BLaER1 treated with 17β-estradiol and CSF1 and Interleukin-3, amounts not matched to agents 10 nM and 100 nM (cell line): ENCODE results near the gene COL2A1.

ENCODE experiments used
- H3K27ac ChIP-seq, 11 experiments: shearing (Covaris generic); formaldehyde crosslinking; 2 replicates each; pipeline ENCODE4 v1.8.1; 2022
- H3K27me3 ChIP-seq, 11 experiments: shearing (Covaris generic); formaldehyde crosslinking; 2 replicates each; pipeline ENCODE4 v1.8.1; 2022
- H3K36me3 ChIP-seq, 11 experiments: shearing (Covaris generic); formaldehyde crosslinking; 2 replicates each; pipeline ENCODE4 v1.8.1; 2022
- H3K4me1 ChIP-seq, 10 experiments: shearing (Covaris generic); formaldehyde crosslinking; 2 replicates each; pipeline ENCODE4 v1.8.1; 2022
- H3K4me2 ChIP-seq, 11 experiments: shearing (Covaris generic); formaldehyde crosslinking; 2 replicates each; pipeline ENCODE4 v1.8.1; 2022
- H3K4me3 ChIP-seq, 10 experiments: shearing (Covaris generic); formaldehyde crosslinking; 2 replicates each; pipeline ENCODE4 v1.8.1; 2022
- H3K9ac ChIP-seq, 11 experiments: shearing (Covaris generic); formaldehyde crosslinking; 2 replicates each; pipeline ENCODE4 v1.8.1; 2022
- H3K9me3 ChIP-seq, 11 experiments: shearing (Covaris generic); formaldehyde crosslinking; replicated peaks in 1 of 11; 2 replicates each; pipeline ENCODE4 v1.8.1; 2022
- H4K20me1 ChIP-seq, 11 experiments: shearing (Covaris generic); formaldehyde crosslinking; 2 replicates each; pipeline ENCODE4 v1.8.1; 2022
- Cebpa-rat ChIP-seq, 11 experiments: shearing (Covaris generic); IDR thresholded peaks; 2 replicates each; pipeline ENCODE4 v1.8.1; 2022

COL2A1 gene

DNA sequence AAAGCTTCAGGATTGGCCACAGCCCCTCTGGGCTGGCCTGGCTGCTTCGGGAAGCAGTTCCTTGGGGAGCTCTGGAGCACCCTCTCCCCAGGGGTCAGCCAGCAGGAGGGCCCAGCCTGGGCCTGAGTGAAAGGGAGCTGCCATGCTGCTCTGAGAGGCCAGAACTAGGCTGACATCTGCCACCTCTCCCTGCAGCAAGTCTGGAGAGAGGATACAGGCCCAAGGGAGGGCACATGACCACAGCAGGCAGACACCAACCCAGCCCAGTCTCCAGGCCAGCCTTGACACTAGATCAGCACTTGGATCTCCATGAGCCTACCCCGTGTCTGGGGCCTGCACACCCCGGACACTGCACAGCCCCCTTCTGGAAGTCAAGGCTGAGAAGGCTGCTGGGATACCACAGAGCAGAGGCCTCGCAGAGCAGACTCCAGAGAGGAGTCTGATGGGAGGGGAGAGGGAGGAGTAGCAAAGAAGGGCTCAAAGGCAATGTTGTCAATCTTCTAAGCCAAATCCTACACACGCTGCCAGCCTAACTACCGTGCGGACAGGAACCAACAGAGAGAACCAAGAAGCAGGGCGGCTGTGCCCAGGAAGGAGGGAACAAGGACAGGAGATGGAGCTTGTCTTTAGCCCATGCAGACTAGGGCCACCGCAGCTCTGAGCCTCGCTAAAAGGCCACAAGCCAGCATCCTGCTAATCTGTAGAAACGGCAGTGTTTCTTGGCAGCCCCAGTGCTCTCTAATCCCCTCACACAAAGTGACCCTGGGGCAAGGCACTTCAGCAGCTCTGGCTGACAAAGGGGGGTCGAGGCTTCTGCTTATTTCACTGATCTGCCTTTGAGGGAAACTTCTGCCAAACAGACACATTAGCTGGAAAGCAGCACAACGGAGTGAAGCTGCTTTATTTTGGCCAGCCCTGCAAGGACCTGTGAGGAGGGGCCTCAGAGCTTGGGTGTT is 12.9 kb downstream of the COL2A1 start:
- Histone ChIP-seq H4K20me1 (peaks cover 0 to 12% (median 0%) of the 10 kb centered on the region in 11 experiments; a peak in 1 of 22 replicates), H3K4me1 (peaks cover 21 to 78% (median 58%) of the 10 kb centered on the region in 10 experiments), H3K4me2 (peak overlapping the region; percentile 15 to 86 (median 75); a peak in 21 of 22 replicates), H3K9me3 (peaks cover 0 to 9% (median 0%) of the 10 kb centered on the region in 11 experiments; a peak in 2 of 22 replicates), H3K36me3 (no peaks in the 10 kb centered on the region), H3K9ac (peak overlapping the region in 6 of 11 experiments; percentile 1 to 41 (median 20); a peak in 2 of 22 replicates), H3K4me3 (no peak overlapping the region; a peak in 1 of 20 replicates), H3K27ac (peak overlapping the region in 8 of 11 experiments; percentile 39 to 71 (median 64); a peak in 12 of 22 replicates), H3K27me3 (peaks cover 0 to 6% (median 0%) of the 10 kb centered on the region in 11 experiments; a peak in 2 of 22 replicates)
- TF ChIP-seq Cebpa-rat (IDR thresholded peaks at IDR 0.05) = no peak

GRCh38 chr12:47990351-47991105 is 13.7 kb downstream of the COL2A1 start:
- Histone ChIP-seq H3K9me3 (peaks cover 0 to 9% (median 0%) of the 10 kb centered on the region in 11 experiments; a peak in 2 of 22 replicates), H3K9ac (peak overlapping the region in 6 of 11 experiments; percentile 1 to 45 (median 26); a peak in 8 of 22 replicates), H3K27ac (peak overlapping the region in 8 of 11 experiments; percentile 39 to 71 (median 64); a peak in 16 of 22 replicates), H3K4me1 (peaks cover 21 to 78% (median 57%) of the 10 kb centered on the region in 10 experiments), H4K20me1 (peaks cover 0 to 12% (median 0%) of the 10 kb centered on the region in 11 experiments; a peak in 1 of 22 replicates), H3K4me3 (no peak overlapping the region; a peak in 1 of 20 replicates), H3K27me3 (peaks cover 0 to 6% (median 0%) of the 10 kb centered on the region in 11 experiments; a peak in 2 of 22 replicates), H3K36me3 (no peaks in the 10 kb centered on the region), H3K4me2 (peak overlapping the region; percentile 31 to 86 (median 75))
- peak in 1 of 11 experiments; percentile 65; a peak in 1 of 22 replicates for TF ChIP-seq Cebpa-rat (IDR thresholded peaks at IDR 0.05)

DNA sequence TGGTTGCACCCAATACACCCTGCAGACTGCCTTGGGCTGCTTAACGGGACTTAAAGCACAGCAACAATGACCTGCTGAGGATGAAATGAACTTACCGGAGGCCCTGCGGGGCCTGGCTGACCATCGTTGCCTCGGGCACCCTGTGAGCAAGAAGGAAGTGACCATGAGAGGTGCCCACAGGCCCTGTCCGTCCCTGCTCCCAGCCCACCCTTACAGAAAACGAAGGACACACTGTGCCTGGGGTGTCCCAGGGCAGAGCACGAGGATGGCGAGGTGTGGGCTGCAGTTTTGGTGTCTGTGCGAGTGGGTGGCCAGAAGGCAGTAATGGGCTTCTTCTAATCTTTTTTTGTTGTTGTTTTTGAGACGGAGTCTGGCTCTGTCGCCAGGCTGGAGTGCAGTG is 14.6 kb downstream of the COL2A1 start:
- Histone ChIP-seq H3K36me3 (no peaks in the 10 kb centered on the region), H3K4me1 (peaks cover 21 to 72% (median 56%) of the 10 kb centered on the region in 10 experiments), H3K9me3 (peaks cover 0 to 4% (median 0%) of the 10 kb centered on the region in 11 experiments; a peak in 2 of 22 replicates), H3K4me3 (no peak overlapping the region), H3K27me3 (peaks cover 0 to 6% (median 0%) of the 10 kb centered on the region in 11 experiments; a peak in 1 of 22 replicates), H3K9ac (peak overlapping the region in 4 of 11 experiments; percentile 26 to 45 (median 38); a peak in 6 of 22 replicates), H3K27ac (peak overlapping the region in 8 of 11 experiments; percentile 39 to 71 (median 64); a peak in 16 of 22 replicates), H4K20me1 (peaks cover 0 to 12% (median 0%) of the 10 kb centered on the region in 11 experiments; a peak in 1 of 22 replicates), H3K4me2 (peak overlapping the region; percentile 31 to 86 (median 75))
- TF ChIP-seq Cebpa-rat (IDR thresholded peaks at IDR 0.05) = no peak

DNA sequence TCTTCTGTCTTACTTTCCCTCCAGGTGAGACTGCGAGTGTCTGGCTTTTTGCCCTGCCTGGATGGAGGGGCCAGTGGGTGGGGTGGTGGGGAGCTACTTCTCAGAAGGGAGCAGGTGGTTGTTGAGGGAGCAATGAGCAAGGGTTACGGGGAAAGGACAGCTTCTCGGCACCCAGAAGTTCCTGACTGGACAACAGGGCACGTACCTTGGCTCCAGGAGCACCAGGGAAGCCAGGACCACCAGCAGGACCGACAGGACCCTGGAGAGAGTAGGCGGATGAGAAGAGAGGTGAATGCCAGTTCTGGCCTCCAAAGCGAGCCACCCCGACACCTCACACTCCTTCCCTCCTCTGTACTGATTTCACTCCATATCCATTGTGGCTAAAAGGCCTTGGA is 15.3 kb downstream of the COL2A1 start:
- no peak for TF ChIP-seq Cebpa-rat (IDR thresholded peaks at IDR 0.05)
- Histone ChIP-seq H3K4me1 (peaks cover 21 to 74% (median 62%) of the 10 kb centered on the region in 10 experiments), H3K27ac (peak overlapping the region in 3 of 11 experiments; percentile 58 to 68 (median 64); a peak in 1 of 22 replicates), H4K20me1 (peaks cover 0 to 12% (median 0%) of the 10 kb centered on the region in 11 experiments; a peak in 1 of 22 replicates), H3K9me3 (no peaks in the 10 kb centered on the region), H3K4me2 (peak overlapping the region in 9 of 11 experiments; percentile 63 to 86 (median 77); a peak in 16 of 22 replicates), H3K4me3 (no peak overlapping the region), H3K36me3 (no peaks in the 10 kb centered on the region), H3K27me3 (0 out of 22 replicates have a peak, but pooled peaks cover 0 to 6% (median 0%) of the 10 kb centered on the region in 11 experiments), H3K9ac (no peak overlapping the region)

DNA sequence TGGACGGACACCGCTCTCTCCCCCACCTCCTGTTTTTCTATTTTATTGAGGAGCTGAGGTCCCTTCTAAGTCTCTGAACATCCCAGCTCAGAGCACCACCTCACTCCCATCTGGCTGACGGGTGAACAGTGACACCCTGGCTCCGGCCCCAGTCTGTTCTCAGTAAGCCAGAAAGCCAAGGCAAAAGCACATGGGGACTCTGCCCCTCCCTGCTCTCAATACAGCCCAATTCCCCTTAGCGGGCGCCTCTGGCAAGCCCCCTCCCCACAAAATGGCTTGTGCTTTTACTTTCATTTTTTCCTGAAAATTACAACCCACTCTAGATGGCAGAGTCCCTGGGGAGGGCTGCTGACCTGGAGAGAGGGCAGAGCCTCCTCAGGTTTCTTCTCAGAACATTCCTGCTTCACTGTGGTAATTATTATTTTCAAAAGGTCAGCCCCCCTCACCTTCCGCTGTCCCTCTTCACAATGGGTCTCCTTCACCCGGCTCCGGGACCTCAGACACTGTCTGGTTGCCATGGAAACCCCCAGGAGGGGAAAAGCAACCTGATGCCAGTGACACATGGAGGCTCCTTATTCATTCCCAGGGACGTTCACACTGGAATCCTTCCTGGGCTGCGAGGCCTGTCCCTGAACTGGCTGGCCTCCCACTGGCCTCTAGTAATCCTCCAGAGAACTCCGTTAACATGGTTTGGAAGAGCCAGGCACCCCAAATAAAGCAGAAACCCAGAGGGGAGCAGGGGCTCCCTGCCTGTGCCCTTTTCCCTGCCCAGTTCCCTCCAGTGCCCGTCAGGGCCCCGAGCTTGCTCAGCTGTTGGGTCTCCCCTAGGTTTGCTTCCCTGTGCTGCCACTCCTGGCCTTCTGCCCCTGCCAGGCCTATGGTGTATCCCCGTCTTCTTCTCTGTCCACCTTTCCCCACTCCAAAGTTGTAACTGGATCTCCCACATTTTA is 15.9 kb downstream of the COL2A1 start:
- H3K4me2 ChIP-seq = peak overlapping the region in 9 of 11 experiments; percentile 47 to 86 (median 77); a peak in 17 of 22 replicates
- peaks cover 21 to 81% (median 68%) of the 10 kb centered on the region in 10 experiments for H3K4me1 ChIP-seq
- 0 out of 22 replicates have a peak, but pooled peaks cover 0 to 4% (median 0%) of the 10 kb centered on the region in 11 experiments for H3K27me3 ChIP-seq
- H3K36me3 ChIP-seq = no peaks in the 10 kb centered on the region
- no peak overlapping the region for H3K4me3 ChIP-seq
- no peaks in the 10 kb centered on the region for H3K9me3 ChIP-seq
- no peak for TF ChIP-seq Cebpa-rat (IDR thresholded peaks at IDR 0.05)
- H4K20me1 ChIP-seq = peaks cover 0 to 12% (median 0%) of the 10 kb centered on the region in 11 experiments; a peak in 2 of 22 replicates
- H3K9ac ChIP-seq = no peak overlapping the region
- 0 out of 22 replicates have a peak overlapping the region, but pooled peaks of 1 of the 11 experiments have one; percentile 68 for H3K27ac ChIP-seq

- Histone ChIP-seq H3K9ac (no peak overlapping the region), H3K4me1 (peaks cover 21 to 89% (median 76%) of the 10 kb centered on the region in 10 experiments), H3K4me3 (no peak overlapping the region), H4K20me1 (peaks cover 0 to 12% (median 0%) of the 10 kb centered on the region in 11 experiments; a peak in 2 of 22 replicates), H3K27me3 (0 out of 22 replicates have a peak, but pooled peaks cover 0 to 4% (median 0%) of the 10 kb centered on the region in 11 experiments), H3K27ac (no peak overlapping the region), H3K36me3 (no peaks in the 10 kb centered on the region), H3K4me2 (peak overlapping the region in 9 of 11 experiments; percentile 10 to 86 (median 77); a peak in 17 of 22 replicates), H3K9me3 (no peaks in the 10 kb centered on the region)
- no peak for TF ChIP-seq Cebpa-rat (IDR thresholded peaks at IDR 0.05)
Observed at GRCh38 chr12:47987411-47988072, 16.7 kb downstream of the COL2A1 start.

DNA sequence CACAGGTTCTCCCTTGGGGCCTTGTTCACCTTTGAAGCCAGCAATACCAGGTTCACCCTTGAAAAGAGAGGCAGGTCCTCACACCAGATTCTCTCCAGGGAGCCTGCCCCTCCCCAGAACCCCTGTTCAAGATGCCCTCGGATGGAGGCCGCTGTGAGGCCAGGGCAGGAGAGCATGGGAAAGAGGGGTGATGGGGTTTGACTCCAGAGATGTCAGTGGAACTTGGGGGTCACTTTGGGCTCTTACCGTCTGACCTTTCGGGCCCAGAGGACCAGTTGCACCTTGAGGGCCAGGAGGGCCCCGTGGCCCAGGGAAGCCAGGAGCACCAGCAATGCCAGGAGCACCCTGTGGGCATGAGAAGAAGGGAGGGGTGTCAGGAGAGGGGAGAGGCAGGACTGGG is 17.4 kb downstream of the COL2A1 start:
- Histone ChIP-seq H3K4me1 (peaks cover 21 to 92% (median 80%) of the 10 kb centered on the region in 10 experiments), H4K20me1 (peaks cover 0 to 12% (median 0%) of the 10 kb centered on the region in 11 experiments; a peak in 3 of 22 replicates), H3K4me3 (no peak overlapping the region), H3K36me3 (no peaks in the 10 kb centered on the region), H3K27me3 (0 out of 22 replicates have a peak, but pooled peaks cover 0 to 4% (median 0%) of the 10 kb centered on the region in 11 experiments), H3K9ac (no peak overlapping the region), H3K27ac (no peak overlapping the region), H3K4me2 (peak overlapping the region in 5 of 11 experiments; percentile 47 to 84 (median 77); a peak in 7 of 22 replicates), H3K9me3 (no peaks in the 10 kb centered on the region)
- TF ChIP-seq Cebpa-rat (IDR thresholded peaks at IDR 0.05) = no peak
